GM10266 (cell line): ENCODE results near the gene CTSE.

Source experiments
- DNase-seq: peaks from one replicate; pipeline ENCODE4 v3.0.0; 2012; ENCODE audit errors: extremely low spot score
- CTCF ChIP-seq: IDR thresholded peaks from 2 replicates; pipeline ENCODE4 v1.5.1; 2012; ENCODE audit warnings: mild to moderate bottlenecking, low read depth; ENCODE audit not compliant: control insufficient read depth, insufficient read depth; ENCODE audit errors: missing control alignments

CTSE gene

DNA sequence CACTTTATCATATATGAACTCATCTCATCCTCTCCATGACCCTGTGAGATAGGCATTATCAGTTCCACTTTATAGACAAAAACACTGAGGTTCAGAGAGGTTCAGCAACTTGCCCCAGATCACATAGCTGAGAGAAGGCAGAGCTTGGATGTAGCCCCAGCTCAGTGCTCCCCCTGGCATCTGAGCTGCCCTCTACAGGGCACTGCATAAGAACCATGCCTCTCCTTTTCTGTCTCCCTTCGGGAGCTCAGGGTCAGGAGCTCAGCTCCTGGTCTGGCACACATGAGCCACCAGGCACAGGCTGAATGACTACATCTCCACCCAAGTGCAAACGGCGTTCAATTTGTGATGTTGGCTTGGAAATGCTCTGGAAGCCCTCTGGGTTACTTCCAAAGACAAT, 37.4 kb downstream of the CTSE start:
- DNase-seq = no peak

GRCh38 chr1:205985330-205986005, 38.2 kb downstream of the CTSE start:
- TF ChIP-seq CTCF = no peak
- DNase-seq = no peak

More for the DNA sequence above, 37.4 kb downstream of the CTSE start:
- TF ChIP-seq CTCF = no peak

GRCh38 chr1:205983925-205984725, 39.6 kb downstream of the CTSE start:
- TF ChIP-seq CTCF = peak; percentile 76
- peak; percentile 74 for DNase-seq

DNA sequence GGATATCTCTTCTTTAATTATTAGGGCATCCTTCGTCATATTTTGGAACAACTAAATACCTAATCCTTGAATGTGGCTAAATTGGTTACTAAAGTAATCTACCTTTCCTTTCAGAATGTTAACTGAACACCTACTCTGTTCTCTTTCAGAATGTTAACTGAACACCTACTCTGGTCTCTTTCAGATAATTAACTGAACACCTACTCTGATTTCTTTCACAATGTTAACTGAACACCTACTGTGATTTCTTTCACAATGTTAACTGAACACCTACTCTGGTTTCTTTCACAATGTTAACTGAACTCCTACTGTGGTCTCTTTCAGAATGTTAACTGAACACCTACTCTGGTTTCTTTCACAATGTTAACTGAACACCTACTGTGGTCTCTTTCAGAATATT, 42.4 kb downstream of the CTSE start:
- DNase-seq = no peak
- no peak for TF ChIP-seq CTCF

- DNase-seq = no peak
- TF ChIP-seq CTCF = no peak
Observed at GRCh38 chr1:205980237-205980870, 43.3 kb downstream of the CTSE start.

- DNase-seq = no peak
- TF ChIP-seq CTCF = no peak
Observed at GRCh38 chr1:205979301-205979700, 44.4 kb downstream of the CTSE start.

GRCh38 chr1:205978676-205979075, 45.0 kb downstream of the CTSE start:
- no peak for TF ChIP-seq CTCF
- DNase-seq = no peak
